ENCODE results near the gene MAPKAPK2. TPM values are rescaled to one million over a fixed set of nuclear protein-coding genes. Genes with fewer than 3 reads are reported as not detected.

Gene MAPKAPK2
- total RNA-seq, 4 donors from 2014 or later, result 115 to 207 (median 140) TPM

DNA sequence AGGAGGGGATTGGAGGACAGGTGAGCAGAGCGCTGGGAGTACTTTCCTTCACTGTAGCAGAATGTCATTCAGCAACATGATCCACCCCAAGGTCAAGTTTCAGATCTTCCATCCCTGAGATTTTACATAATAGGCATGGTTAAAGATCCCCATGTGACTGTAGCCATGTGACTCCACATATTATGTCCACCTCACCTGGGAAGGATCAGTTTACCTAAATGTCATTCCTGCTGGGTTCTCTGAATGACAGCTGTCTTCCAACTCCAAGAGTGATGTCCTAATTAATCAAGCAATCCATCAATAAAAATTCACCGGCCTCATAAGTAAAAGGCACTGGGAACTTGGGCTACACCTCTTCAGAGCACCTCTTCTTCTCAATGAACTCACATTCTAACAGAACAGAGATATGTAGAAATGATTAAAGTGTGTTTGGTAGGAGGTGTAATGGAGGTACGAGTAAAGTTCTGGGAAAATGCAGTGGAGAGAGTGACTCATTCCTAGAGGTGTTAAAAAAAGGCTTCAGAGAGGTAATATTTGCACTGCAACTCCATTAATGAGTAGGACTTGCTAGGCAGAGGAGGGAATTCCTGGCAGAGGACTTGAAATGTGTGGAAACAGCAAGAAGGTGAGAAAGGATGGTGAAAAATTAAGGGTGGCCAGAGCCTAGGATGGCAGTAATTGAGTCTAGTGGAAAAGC lies 22.2 kb upstream of the MAPKAPK2 start:
- H3K9me3 ChIP-seq, result no peaks in the 10 kb centered on the region
- H3K27me3 ChIP-seq, result no peaks in the 10 kb centered on the region
- H3K4me3 ChIP-seq, result no peak overlapping the region
- H3K4me1 ChIP-seq, result peaks cover 43 to 66% of the 10 kb centered on the region in 2 donors
- no peaks in the 10 kb centered on the region for H3K36me3 ChIP-seq
- ATAC-seq (no peak), DNase-seq (no peak)
- intact Hi-C loops (cut with DNase I; ENCODE audit: low total_unique reads), result loop anchor here (5.0 kb wide), 1 partner anchor 230 kb away; no protein-coding TSS in a partner anchor
- in situ Hi-C loops (cut with MboI; ENCODE audit: low sequenced_read_pairs in 4 of 4), result loop anchor here in 1 of 4 donors (25.0 kb wide), 1 partner anchor 150 kb away; no protein-coding TSS in a partner anchor
- H3K27ac ChIP-seq, result peak overlapping the region; percentile 83 to 91 (median 89)
- TF ChIP-seq, protein P1, sequence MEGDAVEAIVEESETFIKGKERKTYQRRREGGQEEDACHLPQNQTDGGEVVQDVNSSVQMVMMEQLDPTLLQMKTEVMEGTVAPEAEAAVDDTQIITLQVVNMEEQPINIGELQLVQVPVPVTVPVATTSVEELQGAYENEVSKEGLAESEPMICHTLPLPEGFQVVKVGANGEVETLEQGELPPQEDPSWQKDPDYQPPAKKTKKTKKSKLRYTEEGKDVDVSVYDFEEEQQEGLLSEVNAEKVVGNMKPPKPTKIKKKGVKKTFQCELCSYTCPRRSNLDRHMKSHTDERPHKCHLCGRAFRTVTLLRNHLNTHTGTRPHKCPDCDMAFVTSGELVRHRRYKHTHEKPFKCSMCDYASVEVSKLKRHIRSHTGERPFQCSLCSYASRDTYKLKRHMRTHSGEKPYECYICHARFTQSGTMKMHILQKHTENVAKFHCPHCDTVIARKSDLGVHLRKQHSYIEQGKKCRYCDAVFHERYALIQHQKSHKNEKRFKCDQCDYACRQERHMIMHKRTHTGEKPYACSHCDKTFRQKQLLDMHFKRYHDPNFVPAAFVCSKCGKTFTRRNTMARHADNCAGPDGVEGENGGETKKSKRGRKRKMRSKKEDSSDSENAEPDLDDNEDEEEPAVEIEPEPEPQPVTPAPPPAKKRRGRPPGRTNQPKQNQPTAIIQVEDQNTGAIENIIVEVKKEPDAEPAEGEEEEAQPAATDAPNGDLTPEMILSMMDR (IDR thresholded peaks at IDR 0.05 in 4 of 5, conservative IDR thresholded peaks at IDR 0.05 in 1 of 5), result no peak
- TF ChIP-seq POLR2A (IDR thresholded peaks at IDR 0.05), result no peak

DNA sequence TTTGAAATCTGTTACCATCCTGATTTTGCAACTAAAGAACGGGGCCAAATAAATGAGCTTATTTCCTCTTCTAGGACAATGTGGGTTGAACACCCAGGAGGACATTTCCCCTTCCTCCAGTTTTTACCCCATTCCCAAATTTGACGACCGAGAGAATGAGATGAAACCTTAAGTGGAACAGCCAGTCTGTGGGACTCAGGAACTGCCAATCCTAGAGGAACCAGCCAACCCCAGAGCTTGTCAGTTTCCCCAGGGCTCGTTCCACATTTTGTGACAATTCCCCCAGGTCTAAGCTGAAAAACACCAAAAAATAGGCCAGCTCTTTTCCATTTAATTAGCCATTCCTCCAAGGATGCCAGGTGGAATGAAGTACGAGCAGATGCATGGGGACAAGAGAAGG lies 21.3 kb upstream of the MAPKAPK2 start:
- intact Hi-C loops (cut with DNase I; ENCODE audit: low total_unique reads), result loop anchor here (5.0 kb wide), 1 partner anchor 229 kb away; no protein-coding TSS in a partner anchor
- ATAC-seq (no peak), DNase-seq (no peak)
- in situ Hi-C loops (cut with MboI; ENCODE audit: low sequenced_read_pairs in 4 of 4), result loop anchor here in 1 of 4 donors (25.0 kb wide), 1 partner anchor 149 kb away; no protein-coding TSS in a partner anchor
- no peaks in the 10 kb centered on the region for H3K27me3 ChIP-seq
- H3K9me3 ChIP-seq, result no peaks in the 10 kb centered on the region
- H3K36me3 ChIP-seq, result no peaks in the 10 kb centered on the region
- H3K27ac ChIP-seq, result peak overlapping the region; percentile 83 to 91 (median 89)
- peak overlapping the region in 2 of 4 donors; percentile 38 to 46 for H3K4me3 ChIP-seq
- H3K4me1 ChIP-seq, result peaks cover 35 to 57% of the 10 kb centered on the region in 2 donors
- no peak for TF ChIP-seq POLR2A (IDR thresholded peaks at IDR 0.05)
- TF ChIP-seq, protein P1 (IDR thresholded peaks at IDR 0.05 in 4 of 5, conservative IDR thresholded peaks at IDR 0.05 in 1 of 5), result no peak

DNA sequence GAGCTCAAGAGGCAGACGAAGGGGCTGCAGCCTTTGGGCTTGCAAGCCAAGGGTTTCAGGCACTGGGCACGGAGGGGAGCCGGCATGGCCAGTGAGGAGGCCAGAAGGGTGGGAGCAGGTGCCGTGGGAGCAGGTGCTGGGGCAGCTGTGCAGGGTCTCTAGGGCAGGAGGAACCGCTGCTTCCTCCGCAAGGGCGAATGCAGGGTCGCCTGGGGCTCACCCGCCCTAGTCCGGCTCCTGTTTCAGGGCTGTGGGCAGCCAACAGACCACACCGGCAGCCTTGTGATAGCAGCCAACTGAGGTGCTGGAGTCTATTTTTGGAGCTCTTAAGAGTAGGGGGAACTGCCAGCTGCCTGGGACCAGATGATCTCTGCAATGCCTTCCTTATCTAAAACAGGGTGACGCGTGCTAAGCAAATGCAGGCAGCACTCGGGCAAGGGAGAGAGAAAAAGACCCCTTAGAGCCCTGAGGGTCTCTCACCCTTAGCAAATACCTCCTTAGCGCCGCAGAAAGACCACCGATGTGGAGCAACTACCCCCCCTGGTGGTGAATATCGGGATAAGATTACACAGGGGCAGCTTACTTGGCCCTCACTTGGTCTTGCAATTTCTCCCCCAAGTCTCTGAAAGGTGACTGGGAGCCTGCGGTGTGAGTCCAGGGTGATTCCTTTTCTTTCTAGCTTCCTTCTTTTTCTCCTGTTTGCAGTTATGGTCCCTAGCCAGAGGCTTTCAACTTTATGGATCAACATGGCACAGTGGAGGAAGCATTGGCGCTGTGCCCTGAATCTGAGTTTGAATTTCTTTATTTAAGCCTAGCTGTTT lies 20.7 kb upstream of the MAPKAPK2 start:
- no peaks in the 10 kb centered on the region for H3K9me3 ChIP-seq
- peak overlapping the region; percentile 83 to 91 (median 89) for H3K27ac ChIP-seq
- DNase-seq, result peak; percentile 62 to 81
- intact Hi-C loops (cut with DNase I; ENCODE audit: low total_unique reads), result loop anchor here (1.0 to 5.0 kb wide), 2 partner anchors 30 to 228 kb away; no protein-coding TSS in a partner anchor
- H3K4me3 ChIP-seq, result peak overlapping the region; percentile 35 to 46 (median 42)
- TF ChIP-seq, protein P1 (IDR thresholded peaks at IDR 0.05 in 4 of 5, conservative IDR thresholded peaks at IDR 0.05 in 1 of 5), result peak; percentile 90 to 97 (median 94)
- TF ChIP-seq POLR2A (IDR thresholded peaks at IDR 0.05), result peak in 1 of 2 donors; percentile 29
- H3K27me3 ChIP-seq, result no peaks in the 10 kb centered on the region
- ATAC-seq, result peak; percentile 70 to 75
- H3K36me3 ChIP-seq, result no peaks in the 10 kb centered on the region
- H3K4me1 ChIP-seq, result peaks cover 34 to 51% of the 10 kb centered on the region in 2 donors
- in situ Hi-C loops (cut with MboI; ENCODE audit: low sequenced_read_pairs in 4 of 4), result loop anchor here in 1 of 4 donors (25.0 kb wide), 1 partner anchor 148 kb away; no protein-coding TSS in a partner anchor

DNA sequence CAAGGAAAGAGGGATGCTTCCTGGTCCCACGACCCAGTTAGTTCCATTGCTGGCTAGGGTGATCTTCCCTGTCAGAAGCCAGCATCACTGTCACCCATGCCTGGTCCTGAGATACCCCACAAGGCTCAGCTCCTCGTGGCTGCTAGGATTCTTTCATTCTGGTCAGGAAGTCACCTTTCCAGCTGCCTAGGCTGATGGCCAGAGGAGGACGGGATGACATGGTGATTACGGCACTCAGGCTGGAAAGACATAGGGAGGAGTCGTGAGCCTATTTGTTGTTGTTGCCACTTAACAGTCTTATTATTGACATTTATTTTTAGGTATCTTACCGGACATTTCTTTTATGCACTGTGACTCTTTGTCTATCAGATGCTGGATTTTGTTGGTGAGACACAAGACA lies 20.0 kb upstream of the MAPKAPK2 start:
- H3K4me3 ChIP-seq, result peak overlapping the region in 2 of 4 donors; percentile 17 to 38
- ATAC-seq (peak in 1 of 2 donors; percentile 45), DNase-seq (no peak)
- H3K27me3 ChIP-seq, result no peaks in the 10 kb centered on the region
- peaks cover 30 to 49% of the 10 kb centered on the region in 2 donors for H3K4me1 ChIP-seq
- TF ChIP-seq, protein P1 (IDR thresholded peaks at IDR 0.05 in 4 of 5, conservative IDR thresholded peaks at IDR 0.05 in 1 of 5), result no peak
- TF ChIP-seq POLR2A (IDR thresholded peaks at IDR 0.05), result no peak
- no peaks in the 10 kb centered on the region for H3K36me3 ChIP-seq
- H3K9me3 ChIP-seq, result no peaks in the 10 kb centered on the region
- peak overlapping the region; percentile 83 to 91 (median 89) for H3K27ac ChIP-seq
- intact Hi-C loops (cut with DNase I; ENCODE audit: low total_unique reads) (loop anchor here (1.0 to 5.0 kb wide), 2 partner anchors 30 to 228 kb away; no protein-coding TSS in a partner anchor), in situ Hi-C loops (cut with MboI; ENCODE audit: low sequenced_read_pairs in 4 of 4) (loop anchor here in 1 of 4 donors (25.0 kb wide), 1 partner anchor 148 kb away; no protein-coding TSS in a partner anchor)
